Iris pigment epithelial cell (primary cell): ENCODE measurements around the gene OSBP2.
"Not testable (repeated sequence)": the region's sequence is repeated elsewhere in the genome, so short reads cannot be mapped to it uniquely, and the experiment has no call there.

Source experiments
- DNase-seq: peaks from one replicate; pipeline ENCODE4 v3.0.0-alpha.2; 2011; ENCODE audit warnings: low read depth

Gene OSBP2

GRCh38 chr22:30694640-30695350, at the start of gene OSBP2:
OSBP2 (plus strand) TSS chr22:30694874; CDS start chr22:30694910, 36 bp downstream.
- DNase-seq, result no peak

- DNase-seq, result no peak
Observed at GRCh38 chr22:30646518-30647160, 48.0 kb upstream of the OSBP2 start.

- DNase-seq, result no peak
Observed at GRCh38 chr22:30647536-30647935, 47.1 kb upstream of the OSBP2 start.

GRCh38 chr22:30648825-30649224, 45.8 kb upstream of the OSBP2 start:
- no peak for DNase-seq

GRCh38 chr22:30649430-30650007, 45.2 kb upstream of the OSBP2 start:
- DNase-seq, result peak; percentile 77

GRCh38 chr22:30650508-30651116, 44.1 kb upstream of the OSBP2 start:
- no peak for DNase-seq

GRCh38 chr22:30652852-30653251, 41.8 kb upstream of the OSBP2 start:
- DNase-seq, result no peak

GRCh38 chr22:30654361-30654760, 40.3 kb upstream of the OSBP2 start:
- DNase-seq, result no peak

- no peak for DNase-seq
Observed at GRCh38 chr22:30655532-30655931, 39.1 kb upstream of the OSBP2 start.

- DNase-seq, result no peak
Observed at GRCh38 chr22:30662040-30662439, 32.6 kb upstream of the OSBP2 start.

GRCh38 chr22:30664798-30665197, 29.9 kb upstream of the OSBP2 start:
- no peak for DNase-seq

GRCh38 chr22:30665266-30665665, 29.4 kb upstream of the OSBP2 start:
- no peak for DNase-seq

- no peak for DNase-seq
Observed at GRCh38 chr22:30665786-30666185, 28.9 kb upstream of the OSBP2 start.

GRCh38 chr22:30667107-30667493, 27.6 kb upstream of the OSBP2 start:
- DNase-seq, result peak; percentile 6

GRCh38 chr22:30667494-30668385, 26.9 kb upstream of the OSBP2 start, which contains the start of gene DUSP18:
DUSP18 (minus strand) TSS chr22:30667875; CDS start chr22:30664003, 3,872 bp downstream.
- DNase-seq, result peak; percentile 85

- DNase-seq, result no peak
Observed at GRCh38 chr22:30668386-30668710, 26.3 kb upstream of the OSBP2 start.

- DNase-seq, result no peak
Observed at GRCh38 chr22:30671071-30671470, 23.6 kb upstream of the OSBP2 start.

- no peak for DNase-seq
Observed at GRCh38 chr22:30673136-30673535, 21.5 kb upstream of the OSBP2 start.

- no peak for DNase-seq
Observed at GRCh38 chr22:30674482-30674881, 20.2 kb upstream of the OSBP2 start.

- DNase-seq, result no peak
Observed at GRCh38 chr22:30675436-30675835, 19.2 kb upstream of the OSBP2 start.

- DNase-seq, result not testable (repeated sequence)
Observed at GRCh38 chr22:30676565-30676964, 18.1 kb upstream of the OSBP2 start.
